ENCODE results near the gene MFN2. TPM values are rescaled to one million over a fixed set of nuclear protein-coding genes. Genes with fewer than 3 reads are reported as not detected.
"Not testable (repeated sequence)": the region's sequence is repeated elsewhere in the genome, so short reads cannot be mapped to it uniquely, and the experiment has no call there.

Gene MFN2
- total RNA-seq: 116 TPM

GRCh38 chr1:11979851-11980675 is at the start of gene MFN2:
MFN2 (plus strand) TSS chr1:11980444; CDS start chr1:11989169, 8,725 bp downstream.
- peak; percentile 95 for DNase-seq (ENCODE audit: low spot score)

- DNase-seq (ENCODE audit: low spot score): no peak
Observed at GRCh38 chr1:11930571-11931445, 49.4 kb upstream of the MFN2 start.

GRCh38 chr1:11931845-11932244 is 48.4 kb upstream of the MFN2 start:
- DNase-seq (ENCODE audit: low spot score): no peak

GRCh38 chr1:11934302-11935056 is 45.8 kb upstream of the MFN2 start, which contains the start of gene PLOD1:
PLOD1 (plus strand) TSS chr1:11934717; CDS start chr1:11934780, 63 bp downstream.
- peak; percentile 92 for DNase-seq (ENCODE audit: low spot score)

GRCh38 chr1:11935057-11935412 is 45.2 kb upstream of the MFN2 start:
- no peak for DNase-seq (ENCODE audit: low spot score)

GRCh38 chr1:11935733-11936132 is 44.5 kb upstream of the MFN2 start:
- DNase-seq (ENCODE audit: low spot score): not testable (repeated sequence)

- DNase-seq (ENCODE audit: low spot score): no peak
Observed at GRCh38 chr1:11938722-11939526, 41.3 kb upstream of the MFN2 start.

GRCh38 chr1:11939794-11940193 is 40.5 kb upstream of the MFN2 start:
- not testable (repeated sequence) for DNase-seq (ENCODE audit: low spot score)

- peak; percentile 56 for DNase-seq (ENCODE audit: low spot score)
Observed at GRCh38 chr1:11940260-11940921, 39.9 kb upstream of the MFN2 start.

- DNase-seq (ENCODE audit: low spot score): no peak
Observed at GRCh38 chr1:11942280-11942679, 38.0 kb upstream of the MFN2 start.

- no peak for DNase-seq (ENCODE audit: low spot score)
Observed at GRCh38 chr1:11943619-11944018, 36.6 kb upstream of the MFN2 start.

- no peak for DNase-seq (ENCODE audit: low spot score)
Observed at GRCh38 chr1:11944358-11944931, 35.8 kb upstream of the MFN2 start.

- DNase-seq (ENCODE audit: low spot score): no peak
Observed at GRCh38 chr1:11946647-11947046, 33.6 kb upstream of the MFN2 start.

GRCh38 chr1:11948822-11949458 is 31.3 kb upstream of the MFN2 start:
- no peak for DNase-seq (ENCODE audit: low spot score)

GRCh38 chr1:11951901-11952300 is 28.3 kb upstream of the MFN2 start:
- DNase-seq (ENCODE audit: low spot score): no peak

GRCh38 chr1:11952455-11953109 is 27.7 kb upstream of the MFN2 start:
- no peak for DNase-seq (ENCODE audit: low spot score)

- DNase-seq (ENCODE audit: low spot score): no peak
Observed at GRCh38 chr1:11955221-11955620, 25.0 kb upstream of the MFN2 start.

GRCh38 chr1:11957398-11957797 is 22.8 kb upstream of the MFN2 start:
- DNase-seq (ENCODE audit: low spot score): no peak

- no peak for DNase-seq (ENCODE audit: low spot score)
Observed at GRCh38 chr1:11957897-11958296, 22.3 kb upstream of the MFN2 start.
